ENCODE measurements around the gene CT45A5.
"Not testable (repeated sequence)": the region's sequence is repeated elsewhere in the genome, so short reads cannot be mapped to it uniquely, and the experiment has no call there.

Gene CT45A5, protein sequence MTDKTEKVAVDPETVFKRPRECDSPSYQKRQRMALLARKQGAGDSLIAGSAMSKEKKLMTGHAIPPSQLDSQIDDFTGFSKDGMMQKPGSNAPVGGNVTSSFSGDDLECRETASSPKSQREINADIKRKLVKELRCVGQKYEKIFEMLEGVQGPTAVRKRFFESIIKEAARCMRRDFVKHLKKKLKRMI

DNA sequence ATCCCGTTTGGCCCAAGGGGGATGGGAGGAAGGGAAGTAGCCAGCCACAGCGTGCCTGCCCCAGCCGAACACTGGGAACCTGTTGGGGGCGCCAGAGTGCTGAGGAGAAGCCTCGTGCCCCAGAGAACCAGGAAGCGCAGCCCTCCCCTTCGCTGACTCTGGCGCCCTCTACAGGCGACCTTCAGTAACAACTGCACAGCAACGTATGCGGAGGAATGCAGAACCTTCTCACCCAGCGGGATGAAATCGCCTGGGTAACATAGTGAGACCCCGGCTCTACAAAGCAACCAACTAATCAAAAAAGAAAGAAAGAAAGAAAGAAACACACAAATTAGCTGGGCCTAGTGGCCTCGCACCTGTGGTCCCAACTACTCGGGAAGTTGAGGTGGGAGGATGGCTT is at the start of gene CT45A5:
TSS of gene CT45A5 (minus strand) at position 101 of the 400 bp plus-strand sequence. CDS start 3,774 bp downstream, outside the sequence.
- H3K9ac ChIP-seq (ENCODE audit: low read length); H3K36me3 ChIP-seq (ENCODE audit: control insufficient read depth, insufficient read depth, low read length); H3K4me1 ChIP-seq (ENCODE audit: control insufficient read depth, insufficient read depth, low read length); H3K4me3 ChIP-seq (ENCODE audit: low read length); H3K27me3 ChIP-seq (ENCODE audit: control insufficient read depth, insufficient read depth, low read length); H3K27ac ChIP-seq (ENCODE audit: low read depth, low read length): not testable (repeated sequence)

DNA sequence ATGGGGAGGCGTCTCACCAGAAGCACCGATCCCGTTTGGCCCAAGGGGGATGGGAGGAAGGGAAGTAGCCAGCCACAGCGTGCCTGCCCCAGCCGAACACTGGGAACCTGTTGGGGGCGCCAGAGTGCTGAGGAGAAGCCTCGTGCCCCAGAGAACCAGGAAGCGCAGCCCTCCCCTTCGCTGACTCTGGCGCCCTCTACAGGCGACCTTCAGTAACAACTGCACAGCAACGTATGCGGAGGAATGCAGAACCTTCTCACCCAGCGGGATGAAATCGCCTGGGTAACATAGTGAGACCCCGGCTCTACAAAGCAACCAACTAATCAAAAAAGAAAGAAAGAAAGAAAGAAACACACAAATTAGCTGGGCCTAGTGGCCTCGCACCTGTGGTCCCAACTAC is 34.6 kb upstream of the CT45A5 start, which contains the start of gene CT45A2:
TSS of gene CT45A2 (minus strand) at position 101 of the 400 bp plus-strand sequence. CDS start 3,747 bp downstream, outside the sequence.
- H3K4me1 ChIP-seq (ENCODE audit: control insufficient read depth, insufficient read depth, low read length); H3K4me3 ChIP-seq (ENCODE audit: low read length); H3K36me3 ChIP-seq (ENCODE audit: control insufficient read depth, insufficient read depth, low read length); H3K27me3 ChIP-seq (ENCODE audit: control insufficient read depth, insufficient read depth, low read length); H3K27ac ChIP-seq (ENCODE audit: low read depth, low read length); H3K9ac ChIP-seq (ENCODE audit: low read length): not testable (repeated sequence)

DNA sequence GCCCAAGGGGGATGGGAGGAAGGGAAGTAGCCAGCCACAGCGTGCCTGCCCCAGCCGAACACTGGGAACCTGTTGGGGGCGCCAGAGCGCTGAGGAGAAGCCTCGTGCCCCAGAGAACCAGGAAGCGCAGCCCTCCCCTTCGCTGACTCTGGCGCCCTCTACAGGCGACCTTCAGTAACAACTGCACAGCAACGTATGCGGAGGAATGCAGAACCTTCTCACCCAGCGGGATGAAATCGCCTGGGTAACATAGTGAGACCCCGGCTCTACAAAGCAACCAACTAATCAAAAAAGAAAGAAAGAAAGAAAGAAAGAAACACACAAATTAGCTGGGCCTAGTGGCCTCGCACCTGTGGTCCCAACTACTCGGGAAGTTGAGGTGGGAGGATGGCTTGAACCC is 17.4 kb upstream of the CT45A5 start, which contains the start of gene CT45A6:
TSS of gene CT45A6 (minus strand) at position 101 of the 400 bp plus-strand sequence. CDS start 3,794 bp downstream, outside the sequence.
- H3K9ac ChIP-seq (ENCODE audit: low read length); H3K36me3 ChIP-seq (ENCODE audit: control insufficient read depth, insufficient read depth, low read length); H3K27ac ChIP-seq (ENCODE audit: low read depth, low read length); H3K4me1 ChIP-seq (ENCODE audit: control insufficient read depth, insufficient read depth, low read length); H3K27me3 ChIP-seq (ENCODE audit: control insufficient read depth, insufficient read depth, low read length); H3K4me3 ChIP-seq (ENCODE audit: low read length): not testable (repeated sequence)

DNA sequence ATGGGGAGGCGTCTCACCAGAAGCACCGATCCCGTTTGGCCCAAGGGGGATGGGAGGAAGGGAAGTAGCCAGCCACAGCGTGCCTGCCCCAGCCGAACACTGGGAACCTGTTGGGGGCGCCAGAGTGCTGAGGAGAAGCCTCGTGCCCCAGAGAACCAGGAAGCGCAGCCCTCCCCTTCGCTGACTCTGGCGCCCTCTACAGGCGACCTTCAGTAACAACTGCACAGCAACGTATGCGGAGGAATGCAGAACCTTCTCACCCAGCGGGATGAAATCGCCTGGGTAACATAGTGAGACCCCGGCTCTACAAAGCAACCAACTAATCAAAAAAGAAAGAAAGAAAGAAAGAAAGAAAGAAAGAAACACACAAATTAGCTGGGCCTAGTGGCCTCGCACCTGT is 17.2 kb downstream of the CT45A5 start, which contains the start of gene CT45A3:
TSS of gene CT45A3 (minus strand) at position 101 of the 400 bp plus-strand sequence. CDS start 3,747 bp downstream, outside the sequence.
- H3K4me3 ChIP-seq (ENCODE audit: low read length); H3K27me3 ChIP-seq (ENCODE audit: control insufficient read depth, insufficient read depth, low read length); H3K4me1 ChIP-seq (ENCODE audit: control insufficient read depth, insufficient read depth, low read length); H3K36me3 ChIP-seq (ENCODE audit: control insufficient read depth, insufficient read depth, low read length); H3K9ac ChIP-seq (ENCODE audit: low read length); H3K27ac ChIP-seq (ENCODE audit: low read depth, low read length): not testable (repeated sequence)

DNA sequence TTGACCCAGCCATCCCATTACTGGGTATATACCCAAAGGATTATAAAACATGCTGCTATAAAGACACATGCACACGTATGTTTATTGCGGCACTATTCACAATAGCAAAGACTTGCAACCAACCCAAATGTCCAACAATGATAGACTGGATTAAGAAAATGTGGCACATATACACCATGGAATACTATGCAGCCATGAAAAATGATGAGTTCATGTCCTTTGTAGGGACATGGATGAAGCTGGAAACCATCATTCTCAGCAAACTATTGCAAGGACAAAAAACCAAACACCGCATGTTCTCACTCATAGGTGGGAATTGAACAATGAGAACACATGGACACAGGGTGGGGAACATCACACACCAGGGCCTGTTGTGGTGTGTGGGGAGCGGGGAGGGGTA is 40.6 kb downstream of the CT45A5 start:
- H3K36me3 ChIP-seq (ENCODE audit: control insufficient read depth, insufficient read depth, low read length); H3K4me3 ChIP-seq (ENCODE audit: low read length); H3K9ac ChIP-seq (ENCODE audit: low read length); H3K27me3 ChIP-seq (ENCODE audit: control insufficient read depth, insufficient read depth, low read length); H3K4me1 ChIP-seq (ENCODE audit: control insufficient read depth, insufficient read depth, low read length); H3K27ac ChIP-seq (ENCODE audit: low read depth, low read length): not testable (repeated sequence)

DNA sequence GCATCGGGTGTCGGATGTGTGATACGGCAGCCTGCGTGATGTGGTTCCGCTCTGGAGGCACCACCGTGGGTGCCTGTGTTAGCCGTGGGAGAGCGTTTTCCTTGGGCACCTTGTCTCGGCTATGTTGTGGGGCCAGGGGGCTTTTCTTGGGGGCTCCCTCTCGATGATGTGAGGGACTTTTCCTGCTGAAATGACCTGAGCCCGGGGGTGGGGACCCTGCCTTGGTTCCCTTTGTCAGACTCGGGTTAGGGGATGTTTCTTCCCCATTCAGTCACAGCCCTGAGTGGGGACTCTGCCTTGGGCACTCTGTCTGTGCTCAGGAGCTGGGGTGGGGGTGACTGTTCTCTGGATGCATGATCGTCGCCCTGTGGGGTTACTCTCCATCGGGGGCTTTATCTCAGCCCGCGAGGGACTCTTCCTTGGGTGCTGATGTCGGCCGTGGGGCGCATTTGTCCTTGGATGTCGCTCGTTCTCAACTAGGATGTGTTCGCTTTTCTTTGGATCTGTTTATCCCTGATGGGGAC is 44.0 kb downstream of the CT45A5 start:
- H3K4me3 ChIP-seq (ENCODE audit: low read length), result no peak overlapping the region
- no peak overlapping the region for H3K27ac ChIP-seq (ENCODE audit: low read depth, low read length)
- no peak overlapping the region for H3K9ac ChIP-seq (ENCODE audit: low read length)
- H3K27me3 ChIP-seq (ENCODE audit: control insufficient read depth, insufficient read depth, low read length), result no peaks in the 10 kb centered on the region
- no peaks in the 10 kb centered on the region for H3K4me1 ChIP-seq (ENCODE audit: control insufficient read depth, insufficient read depth, low read length)
- H3K36me3 ChIP-seq (ENCODE audit: control insufficient read depth, insufficient read depth, low read length), result no peaks in the 10 kb centered on the region

DNA sequence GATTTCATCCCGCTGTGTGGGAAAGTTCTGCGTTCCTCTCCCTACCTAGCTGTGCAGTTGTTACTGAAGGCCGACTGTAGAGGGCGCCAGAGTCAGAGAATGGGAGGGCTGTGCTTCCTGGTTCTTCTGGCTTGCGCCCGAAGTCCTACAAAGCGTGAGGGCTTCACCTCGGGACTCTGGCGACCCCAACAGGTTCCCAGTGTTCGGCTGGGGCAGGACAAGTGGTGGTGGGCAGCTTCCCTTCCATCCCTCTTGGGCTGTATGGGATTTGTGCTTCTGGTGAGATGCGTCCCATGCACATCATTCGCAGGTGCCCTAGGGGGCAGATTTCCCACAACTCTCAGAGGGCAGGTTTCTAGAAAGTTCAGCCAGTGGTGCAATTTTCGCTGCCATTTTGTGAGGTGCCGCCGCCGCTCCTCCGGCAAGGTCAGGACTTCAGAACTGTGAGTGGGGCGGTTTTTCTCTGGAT is 44.6 kb downstream of the CT45A5 start:
- Histone ChIP-seq H3K4me3 (ENCODE audit: low read length) (no peak overlapping the region), H3K27me3 (ENCODE audit: control insufficient read depth, insufficient read depth, low read length) (no peaks in the 10 kb centered on the region), H3K36me3 (ENCODE audit: control insufficient read depth, insufficient read depth, low read length) (no peaks in the 10 kb centered on the region), H3K9ac (ENCODE audit: low read length) (no peak overlapping the region), H3K4me1 (ENCODE audit: control insufficient read depth, insufficient read depth, low read length) (no peaks in the 10 kb centered on the region), H3K27ac (ENCODE audit: low read depth, low read length) (no peak overlapping the region)

DNA sequence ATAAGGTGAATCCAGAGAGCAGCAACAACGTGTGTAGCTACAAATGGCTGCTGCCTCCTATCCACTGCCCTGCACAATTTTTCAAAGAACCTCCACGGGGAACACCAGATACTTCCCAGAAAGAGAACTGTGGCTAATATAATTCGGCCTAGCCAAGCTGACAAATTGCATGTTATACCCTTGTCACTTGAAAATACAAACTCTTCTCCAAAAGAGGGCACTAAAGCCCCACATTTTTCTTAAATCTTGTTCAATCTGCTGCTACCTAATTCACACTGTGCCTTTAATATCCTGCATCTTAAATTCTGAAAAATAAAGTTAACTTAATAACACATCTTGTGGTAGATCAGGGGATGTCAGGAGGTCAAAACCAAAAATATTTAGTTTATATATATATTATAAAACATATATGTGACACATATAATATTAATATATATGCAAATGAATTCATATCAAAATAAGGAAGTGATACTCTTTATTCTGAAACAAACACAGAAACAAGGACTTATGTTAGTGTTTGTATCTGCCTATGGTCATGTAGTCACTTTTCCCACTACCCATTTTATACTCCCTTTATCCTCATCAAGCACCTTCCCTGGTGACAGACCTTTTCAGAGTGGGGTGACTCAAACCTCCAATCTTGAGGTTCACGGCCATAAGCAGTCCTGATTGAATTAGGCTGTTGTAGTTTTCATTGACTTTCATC is 47.8 kb downstream of the CT45A5 start:
- H3K4me1 ChIP-seq (ENCODE audit: control insufficient read depth, insufficient read depth, low read length), result no peaks in the 10 kb centered on the region
- no peaks in the 10 kb centered on the region for H3K27me3 ChIP-seq (ENCODE audit: control insufficient read depth, insufficient read depth, low read length)
- H3K36me3 ChIP-seq (ENCODE audit: control insufficient read depth, insufficient read depth, low read length), result no peaks in the 10 kb centered on the region
- no peak overlapping the region for H3K9ac ChIP-seq (ENCODE audit: low read length)
- H3K27ac ChIP-seq (ENCODE audit: low read depth, low read length), result no peak overlapping the region
- no peak overlapping the region for H3K4me3 ChIP-seq (ENCODE audit: low read length)

DNA sequence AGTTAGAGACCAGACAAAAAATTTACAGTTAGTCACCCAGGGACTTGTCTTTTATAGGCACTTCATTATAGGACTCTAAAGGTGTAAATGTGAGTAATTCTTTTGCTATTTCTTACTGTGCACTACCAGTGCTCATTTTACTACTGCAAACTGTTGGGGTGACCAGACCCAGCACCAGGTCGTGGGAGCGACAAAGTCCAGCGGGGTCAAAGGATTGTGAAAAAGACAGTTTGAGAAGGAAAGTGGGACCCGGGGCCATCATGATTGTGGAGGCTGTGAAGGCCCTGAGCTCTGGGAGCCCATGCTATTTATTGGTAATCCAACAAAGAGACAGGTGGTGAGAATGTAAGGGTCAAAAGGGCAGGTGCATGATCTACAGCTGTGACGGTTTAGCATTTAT is 50.6 kb downstream of the CT45A5 start:
- not testable (repeated sequence) for H3K36me3 ChIP-seq (ENCODE audit: control insufficient read depth, insufficient read depth, low read length); H3K9ac ChIP-seq (ENCODE audit: low read length); H3K4me3 ChIP-seq (ENCODE audit: low read length); H3K27ac ChIP-seq (ENCODE audit: low read depth, low read length); H3K27me3 ChIP-seq (ENCODE audit: control insufficient read depth, insufficient read depth, low read length); H3K4me1 ChIP-seq (ENCODE audit: control insufficient read depth, insufficient read depth, low read length)

All from rectal smooth muscle tissue (tissue), 1 donor.